IPS DF 6.9 (cell line): ENCODE measurements around the gene ILF2.
"Not testable (repeated sequence)": the region's sequence is repeated elsewhere in the genome, so short reads cannot be mapped to it uniquely, and the experiment has no call there.

Experiments used
- DNase-seq: peaks from one replicate; pipeline ENCODE4 v3.0.0-alpha.2; 2013; ENCODE audit warnings: low read depth, low spot score
- H3K27ac ChIP-seq: one replicate; pipeline ENCODE4 v1.5.1; 2013; ENCODE audit warnings: low read length, control low read depth
- H3K27me3 ChIP-seq: 2 replicates; pipeline ENCODE4 v1.6.1; 2013; ENCODE audit warnings: mild to moderate bottlenecking, low read length; ENCODE audit not compliant: control insufficient read depth, insufficient read depth
- H3K36me3 ChIP-seq: 2 replicates; pipeline ENCODE4 v1.6.1; 2013; ENCODE audit warnings: low read length; ENCODE audit not compliant: control insufficient read depth, insufficient read depth
- H3K4me1 ChIP-seq: 2 replicates; pipeline ENCODE4 v1.6.1; 2013; ENCODE audit warnings: low read length; ENCODE audit not compliant: control insufficient read depth, insufficient read depth
- H3K4me3 ChIP-seq: 2 replicates; pipeline ENCODE4 v1.5.1; 2013; ENCODE audit warnings: mild to moderate bottlenecking, low read length
- H3K9me3 ChIP-seq: 2 replicates; pipeline ENCODE4 v1.6.1; 2013; ENCODE audit warnings: low read length, inconsistent platforms; ENCODE audit not compliant: control insufficient read depth, insufficient read depth
- WGBS: extraction: QIAGEN DNeasy Blood & Tissue Kit; methylation state at CpG from one replicate; pipeline ENCODE4 v1.1.7; 2013; ENCODE audit warnings: mixed read lengths, missing lambda C conversion rate; ENCODE audit not compliant: insufficient read length, insufficient coverage; 5-methylcytosine and 5-hydroxymethylcytosine counted together

ILF2 gene

GRCh38 chr1:153679337-153680119, 8.7 kb upstream of the ILF2 start:
- Histone ChIP-seq H3K4me3 (peak overlapping the region; percentile 34), H3K27ac (no peak overlapping the region), H3K36me3 (no peaks in the 10 kb centered on the region), H3K9me3 (no peaks in the 10 kb centered on the region), H3K27me3 (no peaks in the 10 kb centered on the region; the same call in 1 of the 2 replicates), H3K4me1 (no peaks in the 10 kb centered on the region)
- no peak for DNase-seq
- no CpG with 5 or more reads among the region's 73 CpGs for WGBS

- no peaks in the 10 kb centered on the region for H3K9me3 ChIP-seq
- no peaks in the 10 kb centered on the region for H3K4me1 ChIP-seq
- WGBS, result no CpG with 5 or more reads among the region's 78 CpGs
- no peak within 1 kb of the TSS for H3K27ac ChIP-seq
- H3K4me3 ChIP-seq, result peak within 1 kb of the TSS; percentile 34
- no peaks in the 10 kb centered on the region; the same call in 1 of the 2 replicates for H3K27me3 ChIP-seq
- no peaks in the 10 kb centered on the region for H3K36me3 ChIP-seq
- DNase-seq, result no peak
These were observed 7.9 kb upstream of the ILF2 start, which contains the start of gene NPR1 for GRCh38 chr1:153678519-153679336. Gene NPR1, plus strand, starts transcription at chr1:153678688. Its CDS starts 421 bp downstream, at chr1:153679109.

GRCh38 chr1:153677718-153678518, 7.1 kb upstream of the ILF2 start:
- Histone ChIP-seq H3K36me3 (no peaks in the 10 kb centered on the region), H3K27me3 (no peaks in the 10 kb centered on the region; the same call in 1 of the 2 replicates), H3K9me3 (no peaks in the 10 kb centered on the region), H3K27ac (no peak overlapping the region), H3K4me1 (no peaks in the 10 kb centered on the region), H3K4me3 (peak overlapping the region; percentile 34; the same call in 1 of the 2 replicates)
- no CpG with 5 or more reads among the region's 29 CpGs for WGBS
- no peak for DNase-seq

GRCh38 chr1:153673511-153673910, 2.7 kb upstream of the ILF2 start:
- Histone ChIP-seq H3K27ac (no peak overlapping the region), H3K27me3 (no peaks in the 10 kb centered on the region; the same call in 1 of the 2 replicates), H3K9me3 (no peaks in the 10 kb centered on the region), H3K36me3 (peaks cover 11% of the 10 kb centered on the region; the same call in 1 of the 2 replicates), H3K4me1 (no peaks in the 10 kb centered on the region; the same call in 1 of the 2 replicates), H3K4me3 (no peak overlapping the region)
- DNase-seq, result no peak
- WGBS, result no CpG with 5 or more reads among the region's 2 CpGs

GRCh38 chr1:153671628-153672353, 998 bp upstream of the ILF2 start:
- not testable (repeated sequence) for H3K9me3 ChIP-seq, DNase-seq, H3K27me3 ChIP-seq, H3K27ac ChIP-seq, H3K4me1 ChIP-seq
- H3K4me3 ChIP-seq, result peak overlapping the region; percentile 87; the same call in 1 of the 2 replicates
- H3K36me3 ChIP-seq, result peaks cover 24% of the 10 kb centered on the region; the same call in 1 of the 2 replicates
- no CpG with 5 or more reads among the region's 28 CpGs for WGBS

GRCh38 chr1:153670257-153670858, 435 bp downstream of the ILF2 start:
- H3K4me1 ChIP-seq, result no peaks in the 10 kb centered on the region; the same call in 1 of the 2 replicates
- no peaks in the 10 kb centered on the region for H3K9me3 ChIP-seq
- no peaks in the 10 kb centered on the region for H3K27me3 ChIP-seq
- peaks cover 29% of the 10 kb centered on the region; the same call in 1 of the 2 replicates for H3K36me3 ChIP-seq
- peak overlapping the region; percentile 88 for H3K4me3 ChIP-seq
- H3K27ac ChIP-seq, result no peak overlapping the region
- no CpG with 5 or more reads among the region's 22 CpGs for WGBS
- DNase-seq, result no peak

GRCh38 chr1:153669606-153670005, 1.2 kb downstream of the ILF2 start:
- Histone ChIP-seq H3K27ac (no peak overlapping the region), H3K36me3 (peaks cover 32% of the 10 kb centered on the region; the same call in 1 of the 2 replicates)

GRCh38 chr1:153668672-153669071, 2.1 kb downstream of the ILF2 start:
- not testable (repeated sequence) for H3K27me3 ChIP-seq, H3K27ac ChIP-seq, H3K4me1 ChIP-seq, H3K9me3 ChIP-seq, DNase-seq, H3K4me3 ChIP-seq
- no CpG with 5 or more reads among the region's 8 CpGs for WGBS
- H3K36me3 ChIP-seq, result peaks cover 40% of the 10 kb centered on the region; the same call in 1 of the 2 replicates

More at GRCh38 chr1:153669606-153670005, 1.2 kb downstream of the ILF2 start:
- H3K4me3 ChIP-seq, result peak overlapping the region; percentile 88; the same call in 1 of the 2 replicates
- no peaks in the 10 kb centered on the region; the same call in 1 of the 2 replicates for H3K4me1 ChIP-seq
- no peaks in the 10 kb centered on the region for H3K27me3 ChIP-seq
- no peak for DNase-seq
- WGBS, result no CpG with 5 or more reads among the region's 6 CpGs
- H3K9me3 ChIP-seq, result no peaks in the 10 kb centered on the region

GRCh38 chr1:153667439-153667838, 3.4 kb downstream of the ILF2 start:
- no peak for DNase-seq
- WGBS, result no CpG with 5 or more reads among the region's 4 CpGs
- H3K4me1 ChIP-seq, result no peaks in the 10 kb centered on the region; the same call in 1 of the 2 replicates
- H3K27ac ChIP-seq, result no peak overlapping the region
- H3K9me3 ChIP-seq, result no peaks in the 10 kb centered on the region
- no peak overlapping the region for H3K4me3 ChIP-seq
- peaks cover 47% of the 10 kb centered on the region; the same call in 1 of the 2 replicates for H3K36me3 ChIP-seq
- H3K27me3 ChIP-seq, result no peaks in the 10 kb centered on the region
